Stimulated activated CD4-positive, alpha-beta T cell treated with anti-CD3 and anti-CD28 coated beads, Interleukin-15, amount 100 ng/mL, for 1 hour (primary cell): Measurements from ENCODE around the gene RAB5A.
"Not testable (repeated sequence)": the region's sequence is repeated elsewhere in the genome, so short reads cannot be mapped to it uniquely, and the experiment has no call there.

ENCODE experiments used
- DNase-seq, 2 donors: peaks; one replicate each; pipeline ENCODE4 v3.0.0-alpha.2; 2020; ENCODE audit warnings: low read depth in 1 of 2, low spot score in 1 of 2

The RAB5A gene

DNA sequence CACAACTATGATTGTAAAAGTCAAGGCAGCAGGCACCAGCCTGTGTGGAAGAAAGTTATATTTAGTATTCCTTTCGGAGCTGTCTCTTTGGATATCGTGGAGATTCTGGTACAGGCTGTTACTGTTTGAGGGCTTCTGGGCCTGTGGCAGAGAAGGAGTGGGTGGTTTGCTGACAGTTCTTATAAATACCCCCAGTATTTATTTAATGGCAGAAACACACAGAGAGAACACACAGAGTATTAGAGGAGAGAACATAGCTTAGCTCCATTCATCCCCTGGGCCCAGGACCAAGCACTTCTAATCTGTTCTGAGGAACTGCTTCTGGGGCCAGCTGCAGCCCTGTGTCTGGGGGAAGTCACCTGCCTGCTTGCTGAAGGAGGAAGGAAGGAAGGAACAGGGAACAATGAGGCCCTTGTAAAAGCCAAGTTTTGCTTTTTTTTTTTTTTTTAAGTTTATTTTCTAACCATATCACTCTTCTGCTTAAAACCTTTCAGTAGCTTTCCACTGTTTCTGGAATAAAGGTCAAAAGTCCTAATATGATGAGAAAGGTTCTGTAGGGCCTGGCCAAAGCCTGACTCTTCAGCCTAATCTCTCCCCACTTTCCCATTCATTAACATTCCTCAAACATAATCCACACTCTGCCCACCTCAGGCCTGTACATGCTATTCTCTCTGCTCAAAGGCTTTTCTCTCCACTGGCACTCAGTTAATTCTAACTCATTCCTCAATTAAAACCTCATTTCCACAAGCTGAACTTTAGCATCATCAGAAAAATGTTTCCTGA, 76.9 kb downstream of the RAB5A start:
- DNase-seq: no peak

DNA sequence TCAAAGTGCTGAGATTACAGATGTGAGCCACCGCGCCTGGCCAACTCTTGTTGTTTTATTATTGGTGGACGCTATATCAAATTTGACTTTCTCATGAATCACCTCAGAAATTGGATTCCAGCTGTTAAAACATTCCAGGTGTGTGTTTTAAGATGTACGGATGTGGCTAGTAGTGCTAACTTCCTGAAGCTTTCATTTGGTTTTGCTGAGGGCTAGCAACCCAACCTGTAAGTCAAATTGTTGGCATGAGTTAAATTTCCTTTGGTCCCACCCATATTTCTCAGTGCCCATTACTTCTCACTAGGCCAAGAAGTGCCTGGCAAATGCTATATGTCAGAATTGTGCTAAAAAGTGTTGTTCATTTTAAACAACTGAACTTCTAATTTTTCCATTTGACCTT, 80.2 kb downstream of the RAB5A start:
- DNase-seq: no peak

DNA sequence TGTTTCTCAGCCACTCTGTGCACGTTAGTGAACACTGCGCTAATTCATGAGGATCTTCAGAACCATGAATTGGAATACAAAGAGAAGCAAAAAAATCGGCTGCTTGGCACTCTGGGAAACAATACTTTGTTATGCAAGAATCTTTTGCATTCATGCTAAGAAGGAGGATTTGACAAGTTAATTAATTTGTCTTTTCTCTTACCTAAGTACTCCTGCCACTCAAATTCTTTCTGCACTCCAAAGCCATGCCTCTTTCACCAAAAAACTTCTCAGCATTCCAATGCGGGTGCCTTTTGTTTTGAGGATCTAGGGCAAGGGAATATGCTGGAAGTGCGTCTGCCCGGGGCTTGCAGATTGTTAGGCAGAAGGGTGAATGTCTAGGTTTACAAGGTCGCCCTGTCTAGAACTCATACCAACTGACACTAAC, 82.0 kb downstream of the RAB5A start:
- no peak for DNase-seq

DNA sequence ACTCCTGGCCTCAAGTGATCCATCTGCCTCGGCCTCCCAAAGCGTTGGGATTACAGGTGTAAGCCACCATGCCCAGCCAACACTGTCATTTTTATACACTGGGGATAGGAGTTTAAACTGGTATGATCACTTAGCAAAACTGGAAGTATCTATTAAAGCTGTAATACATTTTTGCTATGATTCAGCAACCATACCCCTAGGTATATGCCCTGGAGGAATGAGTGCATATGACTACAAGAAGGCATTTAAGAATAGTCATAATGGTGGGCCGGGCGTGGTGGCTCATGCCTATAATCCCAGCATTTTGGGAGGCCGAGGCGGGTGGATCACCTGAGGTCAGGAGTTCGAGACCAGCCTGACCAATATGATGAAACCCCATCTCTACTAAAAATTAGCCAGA, 85.0 kb downstream of the RAB5A start:
- not testable (repeated sequence) for DNase-seq
